IPS-15b (cell line): ENCODE measurements around the gene ZRANB3.
"Not testable (repeated sequence)": the region's sequence is repeated elsewhere in the genome, so short reads cannot be mapped to it uniquely, and the experiment has no call there.

Experiments used
- H3K27me3 ChIP-seq: one replicate; pipeline ENCODE4 v1.6.1; 2013; ENCODE audit warnings: low read length; ENCODE audit not compliant: control insufficient read depth, insufficient read depth
- H3K36me3 ChIP-seq: one replicate; pipeline ENCODE4 v1.6.1; 2013; ENCODE audit warnings: low read length; ENCODE audit not compliant: control insufficient read depth, insufficient read depth
- H3K4me1 ChIP-seq: one replicate; pipeline ENCODE4 v1.6.1; 2013; ENCODE audit warnings: mild to moderate bottlenecking, low read length; ENCODE audit not compliant: control insufficient read depth, insufficient read depth
- H3K4me3 ChIP-seq: one replicate; pipeline ENCODE4 v1.5.1; 2013; ENCODE audit warnings: low read depth, low read length
- H3K9ac ChIP-seq: one replicate; pipeline ENCODE4 v1.6.1; 2013; ENCODE audit warnings: low read depth, mild to moderate bottlenecking, low read length
- H3K9me3 ChIP-seq: one replicate; pipeline ENCODE4 v1.6.1; 2013; ENCODE audit warnings: mild to moderate bottlenecking, low read length; ENCODE audit not compliant: control insufficient read depth, insufficient read depth

ZRANB3 gene

DNA sequence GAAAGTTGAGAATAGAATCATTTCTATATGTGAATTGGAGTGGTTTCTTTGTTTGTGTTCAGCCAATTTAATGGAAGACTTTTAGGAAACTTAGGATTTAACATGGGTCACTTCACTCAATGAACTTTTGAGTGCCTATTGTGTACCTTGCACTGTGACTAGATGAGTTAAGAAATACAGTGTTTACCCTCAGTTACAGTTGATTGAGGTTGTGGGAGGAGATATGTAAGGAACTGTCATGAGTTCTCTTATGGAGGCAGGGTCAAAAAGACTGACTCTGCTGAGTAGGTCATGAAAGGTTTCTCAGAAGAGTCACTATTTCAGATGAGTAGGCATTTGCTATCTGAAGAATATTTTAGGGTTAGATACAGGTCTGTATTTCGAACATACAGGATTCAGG, 380.3 kb downstream of the ZRANB3 start:
- H3K4me1 ChIP-seq: no peaks in the 10 kb centered on the region
- H3K36me3 ChIP-seq: no peaks in the 10 kb centered on the region
- no peak overlapping the region for H3K4me3 ChIP-seq
- H3K27me3 ChIP-seq: no peaks in the 10 kb centered on the region
- no peaks in the 10 kb centered on the region for H3K9me3 ChIP-seq
- no peak overlapping the region for H3K9ac ChIP-seq

DNA sequence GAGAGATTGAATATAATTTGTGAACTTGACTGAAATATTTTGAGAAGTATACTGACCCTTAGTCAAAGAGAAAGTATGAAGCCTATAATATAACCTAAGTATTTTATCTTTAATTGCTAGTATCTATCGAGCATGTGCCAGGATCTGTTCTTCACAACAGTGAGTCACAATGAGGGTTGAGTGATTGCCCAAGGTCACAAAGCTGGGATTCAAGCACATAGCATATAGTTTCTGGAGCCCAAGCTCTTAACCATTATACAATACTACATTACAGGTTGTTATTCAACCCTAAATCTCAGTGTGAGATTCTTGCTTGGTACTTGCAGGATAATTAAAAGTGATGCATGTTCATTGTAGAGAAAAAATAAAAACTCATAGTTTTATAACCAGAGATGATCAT, 381.8 kb downstream of the ZRANB3 start:
- Histone ChIP-seq H3K9ac (no peak overlapping the region), H3K9me3 (no peaks in the 10 kb centered on the region), H3K36me3 (no peaks in the 10 kb centered on the region), H3K4me1 (no peaks in the 10 kb centered on the region), H3K27me3 (no peaks in the 10 kb centered on the region), H3K4me3 (no peak overlapping the region)

DNA sequence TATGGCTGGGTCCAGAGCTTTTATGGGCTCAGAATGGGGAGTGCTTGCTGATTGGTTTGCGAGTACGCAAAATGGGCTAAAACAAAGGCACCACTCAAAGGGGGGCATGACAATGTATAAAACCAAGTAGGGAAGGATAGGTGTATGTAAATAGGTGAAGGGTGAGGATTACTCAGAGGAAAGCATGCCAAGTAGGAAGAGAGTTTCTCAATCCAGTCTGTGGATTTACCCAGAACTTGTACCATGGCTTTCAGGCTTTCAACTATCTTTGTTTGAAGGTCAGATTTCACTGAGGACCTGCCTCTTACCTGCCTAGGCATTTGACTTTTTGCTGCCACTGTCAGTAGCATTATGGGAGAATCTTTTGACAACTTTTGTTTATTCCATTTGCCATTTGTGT, 386.7 kb downstream of the ZRANB3 start:
- Histone ChIP-seq H3K9ac (no peak overlapping the region), H3K27me3 (no peaks in the 10 kb centered on the region), H3K4me3 (no peak overlapping the region), H3K4me1 (no peaks in the 10 kb centered on the region), H3K36me3 (peaks cover 4% of the 10 kb centered on the region), H3K9me3 (peaks cover 8% of the 10 kb centered on the region)

DNA sequence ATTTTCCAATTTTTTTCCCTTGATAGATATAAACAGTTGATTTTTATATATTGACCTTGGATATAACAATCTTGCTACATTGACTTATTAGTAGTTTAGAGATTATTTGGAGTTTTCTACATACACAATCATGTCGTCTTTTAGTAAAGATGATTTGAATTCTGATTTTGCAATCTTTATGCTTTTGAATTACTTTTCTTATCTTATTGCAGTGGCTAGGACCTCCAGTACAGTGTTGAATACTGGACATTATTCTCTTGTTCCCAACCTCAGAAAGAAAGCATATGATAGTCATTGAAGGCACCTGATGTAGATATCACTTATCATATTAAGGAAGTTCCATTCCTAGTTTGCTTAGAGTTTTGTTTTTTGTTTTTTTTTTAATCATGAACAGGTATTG, 388.7 kb downstream of the ZRANB3 start:
- H3K9me3 ChIP-seq: peaks cover 8% of the 10 kb centered on the region
- H3K4me3 ChIP-seq: no peak overlapping the region
- H3K36me3 ChIP-seq: peaks cover 4% of the 10 kb centered on the region
- no peak overlapping the region for H3K9ac ChIP-seq
- no peaks in the 10 kb centered on the region for H3K4me1 ChIP-seq
- no peaks in the 10 kb centered on the region for H3K27me3 ChIP-seq

DNA sequence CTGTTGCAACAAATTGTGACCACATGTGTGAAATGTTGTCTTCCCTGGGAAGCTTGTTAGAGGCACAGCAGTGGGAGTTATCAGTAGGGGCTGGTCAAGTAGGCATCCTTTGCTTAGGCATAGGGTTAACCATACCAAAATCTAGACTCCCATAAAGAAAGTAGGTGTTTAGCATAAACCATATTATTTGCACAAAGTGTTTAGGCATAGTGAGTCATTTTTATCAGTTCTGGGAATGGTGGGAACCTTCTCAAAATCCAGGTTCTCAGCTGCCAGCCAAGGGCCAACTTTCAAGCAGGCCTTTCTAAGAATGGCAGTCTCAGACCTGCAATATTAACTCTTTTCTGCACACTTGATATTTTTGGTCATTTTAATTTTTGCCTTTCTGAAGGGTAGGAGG, 390.4 kb downstream of the ZRANB3 start:
- peaks cover 7% of the 10 kb centered on the region for H3K36me3 ChIP-seq
- H3K9ac ChIP-seq: no peak overlapping the region
- H3K9me3 ChIP-seq: peaks cover 8% of the 10 kb centered on the region
- H3K4me1 ChIP-seq: no peaks in the 10 kb centered on the region
- H3K4me3 ChIP-seq: no peak overlapping the region
- H3K27me3 ChIP-seq: no peaks in the 10 kb centered on the region

DNA sequence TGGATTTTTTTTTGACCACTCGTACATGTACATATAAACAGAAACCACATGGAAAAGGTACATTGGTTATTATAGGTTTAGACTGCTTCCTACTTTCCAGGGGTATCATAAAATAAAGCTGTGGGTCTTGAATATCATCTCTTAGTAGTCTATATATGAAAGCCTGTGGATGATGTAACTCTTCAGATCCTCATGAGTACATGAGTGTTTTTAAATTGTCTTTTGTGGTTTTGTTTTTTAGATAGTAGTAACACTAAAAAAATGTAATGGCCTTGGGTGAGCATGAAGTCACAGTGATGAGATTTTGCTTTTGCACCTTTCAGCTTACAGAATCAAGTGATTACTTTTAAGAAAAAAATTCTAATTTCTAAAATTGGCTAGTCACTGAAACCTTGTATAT, 398.7 kb downstream of the ZRANB3 start:
- Histone ChIP-seq H3K9ac (no peak overlapping the region), H3K27me3 (no peaks in the 10 kb centered on the region), H3K4me3 (no peak overlapping the region), H3K9me3 (no peaks in the 10 kb centered on the region), H3K4me1 (no peaks in the 10 kb centered on the region), H3K36me3 (peaks cover 6% of the 10 kb centered on the region)

DNA sequence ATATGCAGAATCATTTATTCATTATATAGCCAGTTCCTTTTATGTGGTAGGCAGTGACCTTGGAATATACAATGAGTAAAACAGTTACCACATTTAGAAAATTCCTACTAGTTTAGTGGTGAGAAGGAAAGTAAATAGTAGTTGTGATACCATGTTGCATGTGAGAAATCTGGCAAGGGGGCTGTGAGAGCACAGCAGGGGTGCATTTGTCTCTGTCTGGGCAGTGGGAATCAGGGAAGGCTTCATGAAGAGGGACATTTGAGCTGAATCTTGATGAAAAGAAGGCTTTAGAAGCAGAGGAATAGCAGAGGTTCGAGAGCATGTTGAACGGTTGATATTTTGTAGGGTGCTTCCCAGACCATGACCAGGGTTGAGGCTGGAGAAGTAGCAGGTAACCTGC, 400.3 kb downstream of the ZRANB3 start:
- H3K36me3 ChIP-seq: peaks cover 4% of the 10 kb centered on the region
- no peak overlapping the region for H3K9ac ChIP-seq
- no peaks in the 10 kb centered on the region for H3K9me3 ChIP-seq
- H3K27me3 ChIP-seq: no peaks in the 10 kb centered on the region
- H3K4me3 ChIP-seq: no peak overlapping the region
- no peaks in the 10 kb centered on the region for H3K4me1 ChIP-seq

DNA sequence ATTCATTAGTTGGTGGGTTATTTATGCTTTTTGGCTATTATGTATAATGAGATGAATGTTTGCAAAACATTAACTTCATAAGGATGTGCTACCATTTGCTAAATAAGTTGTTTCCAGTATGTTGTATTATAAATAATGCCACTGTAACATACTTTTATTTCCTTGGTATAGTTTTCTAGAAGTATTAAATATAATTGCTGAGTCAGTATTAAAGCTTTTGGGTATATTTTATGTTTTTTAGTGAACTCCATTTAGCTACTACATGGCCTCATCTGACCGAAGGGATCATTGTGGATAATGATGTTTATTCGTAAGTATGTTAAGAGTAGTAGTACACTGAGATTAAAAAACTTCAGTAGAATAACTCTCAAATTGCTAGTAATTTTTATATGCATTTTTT, 405.1 kb downstream of the ZRANB3 start:
- Histone ChIP-seq H3K9ac (no peak overlapping the region), H3K4me3 (no peak overlapping the region), H3K4me1 (no peaks in the 10 kb centered on the region), H3K9me3 (no peaks in the 10 kb centered on the region), H3K27me3 (no peaks in the 10 kb centered on the region), H3K36me3 (peaks cover 2% of the 10 kb centered on the region)

DNA sequence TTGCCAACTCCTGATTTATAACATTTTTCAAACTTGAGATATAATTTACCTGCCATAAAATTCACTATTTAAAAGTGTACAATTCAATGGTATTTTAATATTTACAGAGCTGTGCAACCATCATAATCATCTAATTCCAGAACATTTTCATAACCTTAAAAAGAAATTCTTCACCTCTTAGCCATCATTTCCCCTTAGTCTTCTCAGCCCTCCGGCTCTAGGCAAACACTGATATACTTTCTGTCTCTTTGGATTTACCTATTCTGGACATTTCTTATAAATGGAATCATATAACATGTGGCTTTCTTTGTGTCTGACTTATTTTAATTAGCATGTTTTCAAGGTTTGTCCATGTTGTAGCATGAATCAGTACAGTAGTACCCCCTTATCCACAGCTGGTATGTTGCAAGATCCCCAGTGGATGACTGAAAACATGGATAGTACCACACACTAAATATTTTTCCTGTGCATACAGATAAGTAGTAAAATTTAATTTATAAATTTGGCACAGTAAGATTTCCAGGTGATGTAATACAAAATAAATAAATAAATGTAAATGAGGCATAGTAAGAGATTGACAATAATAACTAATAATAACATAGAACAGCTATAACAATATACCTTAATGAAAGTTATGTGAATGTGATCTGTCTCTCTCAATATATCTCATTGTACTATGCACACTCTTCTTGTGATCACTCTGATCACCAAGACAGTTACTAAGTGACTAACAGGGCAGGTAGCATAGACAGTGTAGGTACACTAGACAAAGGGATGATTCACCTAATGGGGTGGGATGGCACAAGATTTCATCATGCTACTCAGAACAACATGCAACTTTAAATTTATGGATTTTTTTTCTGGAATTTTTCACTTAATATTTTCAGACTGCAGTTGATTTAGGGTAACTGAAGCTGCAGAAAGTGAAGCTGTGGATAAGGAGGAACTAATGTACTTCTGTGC, 405.8 kb downstream of the ZRANB3 start:
- Histone ChIP-seq H3K4me3 (no peak overlapping the region), H3K9ac (no peak overlapping the region), H3K27me3 (no peaks in the 10 kb centered on the region), H3K36me3 (peaks cover 2% of the 10 kb centered on the region), H3K4me1 (no peaks in the 10 kb centered on the region), H3K9me3 (no peaks in the 10 kb centered on the region)

DNA sequence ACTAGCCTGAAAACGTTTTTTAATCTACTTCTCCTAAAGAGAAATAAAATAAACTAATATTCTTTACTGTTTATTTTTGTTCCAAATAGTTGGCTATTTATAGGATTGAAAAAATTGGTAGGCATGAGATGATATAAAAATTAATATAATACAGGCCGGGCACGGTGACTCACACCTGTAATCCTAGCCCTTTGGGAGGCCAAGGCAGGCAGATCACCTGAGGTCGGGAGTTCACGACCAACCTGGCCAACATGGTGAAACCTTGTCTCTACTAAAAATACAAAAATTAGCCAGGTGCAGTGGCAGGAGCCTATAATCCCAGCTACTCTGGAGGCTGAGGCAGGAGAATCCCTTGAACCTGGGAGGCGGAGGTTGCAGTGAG, 409.4 kb downstream of the ZRANB3 start:
- not testable (repeated sequence) for H3K36me3 ChIP-seq, H3K4me3 ChIP-seq, H3K9ac ChIP-seq, H3K27me3 ChIP-seq, H3K9me3 ChIP-seq, H3K4me1 ChIP-seq

DNA sequence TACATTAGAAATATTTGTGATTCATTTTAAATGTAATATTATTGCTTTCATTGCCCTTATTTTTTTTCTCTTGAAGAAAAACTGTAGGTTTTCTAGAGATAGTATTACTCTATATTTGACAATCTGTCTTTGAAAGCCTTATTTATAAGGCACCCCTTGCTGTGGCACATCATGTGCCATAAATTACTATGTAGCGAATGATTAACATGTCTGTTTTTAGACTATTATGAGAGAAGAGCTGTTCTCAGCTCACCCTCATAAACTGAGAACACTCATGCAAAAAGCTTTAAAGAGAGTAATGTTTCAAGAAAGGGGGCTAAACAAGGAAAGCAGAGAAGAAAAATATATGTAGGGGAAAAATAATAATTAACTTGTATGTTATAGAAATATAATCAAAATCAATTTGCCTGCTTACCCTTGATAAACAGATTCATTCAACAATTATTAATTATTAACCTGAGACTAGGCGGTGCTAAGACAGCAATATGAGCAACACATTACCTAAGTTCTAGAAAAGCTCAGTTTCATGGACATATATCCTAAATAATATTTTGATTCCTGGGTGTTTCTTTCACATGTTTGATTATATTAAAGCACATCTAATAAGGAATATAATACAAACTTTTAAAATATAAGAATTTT, 409.9 kb downstream of the ZRANB3 start:
- Histone ChIP-seq H3K4me1 (no peaks in the 10 kb centered on the region), H3K36me3 (peaks cover 2% of the 10 kb centered on the region), H3K9me3 (no peaks in the 10 kb centered on the region), H3K4me3 (no peak overlapping the region), H3K9ac (no peak overlapping the region), H3K27me3 (no peaks in the 10 kb centered on the region)

DNA sequence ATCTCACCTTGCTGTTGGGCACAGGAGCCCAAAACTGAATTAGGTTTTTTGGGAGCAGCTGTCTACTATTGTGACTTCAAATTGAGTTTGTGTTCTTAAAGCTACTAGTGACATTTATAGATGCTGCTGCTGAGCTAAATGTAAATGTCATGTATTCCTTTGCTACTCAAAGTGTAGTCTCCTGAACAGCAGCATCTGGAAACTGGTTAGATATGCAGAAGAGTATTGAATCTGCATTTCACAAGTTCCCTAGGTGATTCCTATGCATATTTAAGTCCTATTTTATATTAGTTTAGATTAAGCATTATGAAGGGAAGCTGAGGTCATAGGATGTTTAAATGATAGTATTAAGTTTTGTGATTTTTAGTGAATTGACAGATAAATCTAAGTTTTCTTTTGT, 411.4 kb downstream of the ZRANB3 start:
- no peak overlapping the region for H3K4me3 ChIP-seq
- H3K27me3 ChIP-seq: no peaks in the 10 kb centered on the region
- no peak overlapping the region for H3K9ac ChIP-seq
- H3K4me1 ChIP-seq: no peaks in the 10 kb centered on the region
- no peaks in the 10 kb centered on the region for H3K36me3 ChIP-seq
- H3K9me3 ChIP-seq: no peaks in the 10 kb centered on the region
